HG03108 (cell line): ENCODE results near the gene HNRNPAB.
"Not testable (repeated sequence)": the region's sequence is repeated elsewhere in the genome, so short reads cannot be mapped to it uniquely, and the experiment has no call there.

Experiments used
- ATAC-seq: cut with Tn5 transposase; IDR thresholded peaks from one replicate; pipeline ENCODE4 v1.9.1; 2021; ENCODE audit warnings: moderate library complexity; ENCODE audit not compliant: unreplicated experiment

Gene HNRNPAB

DNA sequence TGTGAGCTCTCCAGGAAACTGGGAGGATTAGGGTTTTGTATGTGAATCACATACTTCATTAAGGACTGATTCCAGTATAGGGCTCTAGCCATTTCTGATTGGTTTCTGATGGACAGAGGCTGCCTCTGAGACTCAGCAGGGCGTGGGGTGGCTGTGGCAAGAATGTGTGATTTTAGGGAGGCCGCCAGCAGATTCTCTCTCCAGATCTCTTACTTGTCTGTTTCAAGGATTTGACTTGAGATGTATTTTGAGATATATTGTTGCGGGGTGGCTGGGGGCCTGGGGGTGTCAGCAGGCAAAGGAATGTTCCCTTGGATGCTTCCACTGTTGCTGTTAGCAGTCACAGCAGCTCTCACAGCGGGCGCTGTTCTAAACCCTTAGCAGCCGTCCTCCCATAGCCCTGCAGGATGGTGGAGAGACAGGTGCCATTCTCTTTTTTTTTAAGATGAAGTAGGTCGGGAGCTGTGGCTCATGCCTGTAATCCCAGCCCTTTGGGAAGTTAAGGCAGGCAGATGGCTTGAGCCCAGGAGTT, 8.0 kb upstream of the HNRNPAB start:
- ATAC-seq: no peak

DNA sequence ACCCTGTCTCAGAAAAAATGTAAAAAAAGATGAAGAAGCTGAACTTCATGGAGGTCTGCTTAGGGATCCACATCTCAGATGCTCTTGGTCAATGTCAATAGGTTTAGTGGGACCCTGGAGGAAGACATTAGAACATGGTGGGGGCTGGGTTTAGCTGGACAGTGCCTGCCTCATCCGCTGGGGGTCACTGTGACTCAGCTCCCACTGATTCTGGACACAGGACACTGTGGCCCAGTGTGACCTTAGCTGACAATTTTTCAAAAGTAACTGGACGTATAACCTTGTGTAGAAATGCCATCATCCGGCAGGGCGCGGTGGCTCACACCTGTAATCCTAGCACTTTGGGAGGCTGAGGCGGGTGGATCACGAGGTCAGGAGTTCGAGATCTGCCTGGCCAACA, 7.3 kb upstream of the HNRNPAB start:
- no peak for ATAC-seq

DNA sequence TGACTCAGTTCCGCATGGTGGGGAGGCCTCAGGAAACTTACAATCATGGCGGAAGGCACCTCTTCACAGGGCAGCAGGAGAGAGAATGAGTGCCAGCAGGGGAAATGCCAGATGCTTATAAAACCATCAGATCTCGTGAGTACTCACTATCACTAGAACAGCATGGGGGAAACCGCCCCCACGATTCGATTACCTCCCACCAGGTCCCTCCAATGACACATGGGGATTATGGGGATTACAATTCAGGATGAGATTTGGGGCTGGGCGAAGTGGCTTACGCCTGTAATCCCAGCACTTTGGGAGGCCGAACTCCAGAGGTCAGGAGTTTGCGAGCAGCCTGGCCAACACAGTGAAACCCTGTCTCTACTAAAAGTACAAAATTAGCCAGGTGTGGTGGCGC, 6.2 kb upstream of the HNRNPAB start:
- not testable (repeated sequence) for ATAC-seq

DNA sequence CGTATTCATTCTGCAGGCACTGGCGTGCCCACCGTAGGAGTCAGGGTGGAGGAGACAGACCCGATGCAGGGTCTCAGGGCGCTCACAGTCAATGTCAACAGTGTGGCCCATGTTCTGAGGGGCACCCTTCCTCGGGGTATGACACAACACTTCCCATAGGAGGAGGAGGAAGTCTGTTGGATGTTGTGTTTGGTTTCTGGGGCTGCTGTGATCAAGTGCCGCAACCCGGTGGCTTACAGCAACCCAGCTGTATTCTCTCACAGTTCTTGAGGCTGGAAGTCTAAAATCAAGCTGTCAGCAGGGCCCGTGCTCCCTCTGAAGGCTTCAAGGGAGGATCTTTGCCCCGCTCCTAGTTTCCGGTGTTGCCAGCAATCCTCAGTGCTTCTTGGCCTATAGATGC, 5.6 kb upstream of the HNRNPAB start:
- ATAC-seq: no peak

DNA sequence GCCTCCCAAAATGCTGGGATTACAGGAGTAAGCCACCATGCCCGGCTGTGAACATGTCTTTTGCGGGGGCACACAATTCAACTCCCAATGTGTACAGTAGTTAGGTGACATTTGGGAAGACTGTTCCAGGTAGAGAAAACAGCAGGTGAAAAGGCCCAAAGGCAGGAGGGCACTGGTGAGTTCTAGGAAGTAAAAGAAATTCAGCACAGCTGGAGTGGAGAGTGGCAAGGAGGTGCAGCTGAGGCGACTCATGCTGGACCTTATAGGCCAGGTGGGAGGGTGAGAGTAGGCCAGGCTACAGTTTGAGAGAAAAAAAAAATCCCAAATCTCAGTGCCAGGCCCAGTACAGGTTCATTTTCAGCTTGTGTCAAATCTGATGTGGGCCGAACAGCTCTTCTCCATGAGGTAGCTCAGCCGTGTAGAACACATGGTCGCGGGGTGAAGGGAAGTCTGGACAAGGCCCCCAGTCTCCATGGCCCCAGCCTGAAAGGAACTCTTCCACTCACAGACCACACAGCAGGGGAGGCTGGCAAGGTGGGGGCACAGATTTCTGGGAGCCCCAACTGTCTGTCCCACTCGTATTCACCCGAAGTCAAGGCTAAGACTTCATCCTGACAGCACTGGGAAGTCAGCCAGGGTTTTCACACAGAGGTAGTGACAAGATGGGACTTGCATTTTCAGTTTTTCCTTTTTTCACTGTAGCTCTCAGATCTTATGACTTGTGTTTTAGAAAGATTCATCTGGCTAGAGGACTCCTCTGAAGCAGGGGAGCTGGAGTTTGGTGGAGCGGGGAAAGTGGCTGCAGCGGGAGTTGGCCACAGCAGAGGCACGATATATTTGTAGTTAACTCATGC, 4.5 kb upstream of the HNRNPAB start:
- ATAC-seq: no peak

DNA sequence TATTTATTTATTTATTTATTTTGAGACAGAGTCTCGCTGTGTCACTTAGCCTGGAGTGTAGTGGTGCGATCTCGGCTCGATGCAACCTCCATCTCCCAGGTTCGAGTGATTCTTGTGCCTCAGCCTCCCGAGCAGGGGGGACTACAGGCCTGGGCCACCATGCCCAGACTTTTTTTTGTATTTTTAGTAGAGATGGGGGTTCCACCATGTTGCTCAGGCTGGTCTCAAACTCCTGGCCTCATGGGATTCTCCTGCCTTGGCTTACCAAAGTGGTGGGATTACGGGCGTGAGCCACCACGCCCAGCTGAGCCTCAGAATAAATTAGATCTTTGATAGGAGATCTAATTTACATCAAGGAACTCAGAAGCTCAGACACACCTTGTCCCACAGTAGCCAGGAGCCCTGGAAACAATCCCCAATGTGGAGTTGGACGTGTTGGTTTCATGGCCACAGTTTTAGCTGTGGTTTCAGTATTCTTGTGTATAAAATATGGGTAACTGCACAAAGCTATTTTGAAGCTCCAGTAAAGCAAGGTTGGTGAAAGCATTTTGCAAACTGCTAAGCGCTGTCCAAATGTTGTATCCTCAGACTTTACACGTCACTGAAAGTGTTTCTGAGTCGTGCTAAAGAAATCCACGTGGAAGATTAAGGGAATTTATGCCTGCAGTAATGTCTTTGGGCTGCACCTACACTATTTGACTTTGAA, 3.0 kb upstream of the HNRNPAB start:
- ATAC-seq: no peak

DNA sequence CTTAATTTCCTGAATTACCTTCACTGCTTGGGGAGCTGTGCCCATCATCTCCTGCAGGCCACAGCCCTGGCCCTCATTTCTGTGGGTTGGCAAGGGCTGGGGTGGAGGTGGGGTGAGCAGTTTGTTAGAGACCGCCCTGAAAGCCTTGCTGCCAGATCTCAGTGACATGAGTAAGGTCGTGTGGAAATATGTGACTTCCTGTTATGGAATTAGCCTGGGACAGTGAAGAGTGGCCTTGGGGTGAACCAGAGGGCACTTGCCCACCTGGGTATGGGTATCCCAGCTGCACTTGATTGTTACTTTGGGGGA, 2.5 kb upstream of the HNRNPAB start:
- no peak for ATAC-seq

DNA sequence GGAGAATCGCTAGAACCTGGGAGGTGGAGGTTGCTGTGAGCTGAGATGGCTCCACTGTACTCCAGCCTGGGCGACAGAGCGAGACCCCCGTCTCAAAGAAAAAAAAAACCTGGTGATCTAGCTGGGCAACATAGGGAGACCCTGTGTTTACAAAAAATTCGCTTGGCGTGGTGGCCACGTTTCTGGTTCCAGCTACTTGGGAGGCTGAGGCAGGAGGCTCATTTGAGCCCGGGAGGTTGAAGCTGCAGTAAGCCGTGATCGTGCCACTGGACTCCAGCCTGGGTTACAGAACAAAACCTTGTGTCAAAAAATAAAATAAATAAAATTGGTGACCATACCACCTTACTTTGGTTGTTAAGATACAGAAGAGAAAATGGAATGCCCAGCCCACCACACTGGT, 1.8 kb upstream of the HNRNPAB start:
- no peak for ATAC-seq

DNA sequence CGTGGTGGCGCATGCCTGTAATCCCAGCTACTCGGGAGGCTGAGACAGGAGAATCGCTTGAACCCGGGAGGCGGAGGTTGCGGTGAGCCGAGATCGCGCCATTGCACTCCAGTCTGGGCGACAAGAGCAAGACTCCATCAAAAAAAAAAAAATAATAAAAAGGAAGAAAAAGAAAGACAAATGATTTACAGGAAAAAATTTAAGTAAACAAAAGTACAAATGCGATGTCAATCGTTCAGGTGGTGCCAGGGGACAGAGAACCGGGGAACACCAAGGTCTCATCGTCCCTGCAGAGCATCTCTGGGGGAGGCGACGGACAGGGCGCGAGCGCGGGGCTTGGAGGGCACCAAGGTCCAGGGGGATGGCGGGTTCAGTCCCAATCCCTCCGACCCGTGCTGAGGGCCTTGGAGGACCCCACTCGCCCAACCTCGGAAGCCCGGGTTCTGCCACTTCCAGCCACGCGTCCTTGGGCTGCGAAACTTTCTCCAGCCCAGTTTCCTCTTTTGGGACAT, 607 bp upstream of the HNRNPAB start:
- ATAC-seq: no peak

DNA sequence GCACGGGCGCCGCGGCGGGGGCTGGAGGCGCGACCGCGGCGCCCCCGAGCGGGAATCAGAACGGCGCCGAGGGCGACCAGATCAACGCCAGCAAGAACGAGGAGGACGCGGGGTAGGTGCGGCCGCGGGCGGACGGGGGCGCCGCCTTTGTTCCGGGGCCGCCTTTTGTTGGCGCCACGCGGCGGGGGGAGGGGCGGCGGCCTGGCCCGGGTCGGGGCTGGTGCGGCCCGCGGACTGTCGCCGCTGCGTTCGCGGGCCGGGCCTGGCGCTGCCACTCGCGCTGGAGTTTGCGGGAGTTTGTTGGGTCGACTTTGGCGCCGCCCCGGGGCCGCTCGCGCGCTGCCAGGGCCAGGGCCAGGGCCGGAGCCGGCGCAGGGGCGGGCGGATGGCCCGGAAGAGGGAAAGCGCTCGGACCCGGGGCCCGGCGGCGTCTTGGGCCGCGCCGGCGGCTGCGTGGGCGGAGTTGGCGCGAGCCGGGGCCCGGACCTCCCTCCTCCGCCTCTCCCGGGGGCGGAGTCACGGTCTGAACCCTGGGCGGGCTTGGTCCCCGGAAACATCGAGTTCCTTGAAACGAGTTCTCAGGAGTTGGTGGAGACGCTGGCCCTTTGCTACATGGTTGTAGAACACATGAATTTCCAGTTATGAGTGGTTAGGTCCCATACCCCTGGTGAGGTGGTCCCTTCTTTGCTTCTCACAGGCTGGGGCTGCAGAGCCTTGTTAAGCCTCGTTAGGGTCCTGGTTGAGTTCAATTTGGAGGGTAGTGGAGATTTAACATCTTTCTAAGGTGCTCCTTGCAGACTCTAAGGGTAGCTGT, 809 bp downstream of the HNRNPAB start:
- peak; percentile 50 for ATAC-seq

DNA sequence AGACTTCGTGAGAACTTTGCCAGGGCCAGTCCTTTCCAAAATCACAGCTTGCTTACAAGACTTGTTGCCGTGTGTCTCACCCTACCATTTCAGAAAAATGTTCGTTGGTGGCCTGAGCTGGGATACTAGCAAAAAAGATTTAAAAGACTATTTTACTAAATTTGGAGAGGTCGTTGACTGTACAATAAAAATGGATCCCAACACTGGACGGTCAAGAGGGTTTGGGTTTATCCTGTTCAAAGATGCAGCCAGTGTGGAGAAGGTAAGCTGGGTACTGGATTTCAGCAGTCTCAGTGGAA, 1.4 kb downstream of the HNRNPAB start:
- ATAC-seq: no peak

DNA sequence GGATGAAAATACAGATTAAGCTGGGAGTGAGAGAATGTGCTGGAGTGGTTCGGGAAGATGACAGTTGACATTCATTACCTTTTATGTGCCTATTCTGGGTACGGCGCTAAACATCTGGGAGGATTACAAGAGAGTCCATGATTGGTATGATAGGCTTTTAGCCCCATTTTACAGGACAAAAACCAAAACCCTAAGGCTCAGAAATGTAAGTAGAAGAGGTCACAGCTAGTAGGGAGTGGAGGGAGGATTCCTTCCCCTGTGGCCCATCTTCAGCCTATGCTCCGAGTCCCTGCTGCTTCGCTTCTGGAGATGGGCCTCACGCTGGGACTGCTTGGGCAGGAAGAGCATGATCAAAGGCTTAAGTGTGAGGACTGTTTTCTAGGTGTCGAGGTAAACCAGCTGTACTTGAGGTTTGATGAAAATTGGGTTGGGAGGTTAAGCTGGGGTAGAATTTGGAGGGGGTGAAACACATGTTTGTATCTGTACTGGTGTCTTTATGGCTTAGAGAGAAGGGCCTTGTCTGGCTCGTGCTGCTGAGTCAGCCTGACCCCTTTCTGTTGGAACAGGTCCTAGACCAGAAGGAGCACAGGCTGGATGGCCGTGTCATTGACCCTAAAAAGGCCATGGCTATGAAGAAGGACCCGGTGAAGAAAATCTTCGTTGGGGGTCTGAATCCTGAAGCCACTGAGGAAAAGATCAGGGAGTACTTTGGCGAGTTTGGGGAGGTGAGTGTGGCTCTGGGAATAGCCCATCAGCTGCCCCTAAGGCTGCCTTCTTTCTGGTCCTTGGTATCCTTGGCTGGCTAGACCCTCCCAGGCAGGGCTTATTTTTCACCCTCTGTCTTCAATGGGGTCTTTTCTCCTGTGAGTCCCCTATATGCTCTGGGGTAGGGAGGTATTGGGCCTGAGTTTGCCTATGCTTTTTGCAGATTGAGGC, 2.1 kb downstream of the HNRNPAB start:
- ATAC-seq: no peak

DNA sequence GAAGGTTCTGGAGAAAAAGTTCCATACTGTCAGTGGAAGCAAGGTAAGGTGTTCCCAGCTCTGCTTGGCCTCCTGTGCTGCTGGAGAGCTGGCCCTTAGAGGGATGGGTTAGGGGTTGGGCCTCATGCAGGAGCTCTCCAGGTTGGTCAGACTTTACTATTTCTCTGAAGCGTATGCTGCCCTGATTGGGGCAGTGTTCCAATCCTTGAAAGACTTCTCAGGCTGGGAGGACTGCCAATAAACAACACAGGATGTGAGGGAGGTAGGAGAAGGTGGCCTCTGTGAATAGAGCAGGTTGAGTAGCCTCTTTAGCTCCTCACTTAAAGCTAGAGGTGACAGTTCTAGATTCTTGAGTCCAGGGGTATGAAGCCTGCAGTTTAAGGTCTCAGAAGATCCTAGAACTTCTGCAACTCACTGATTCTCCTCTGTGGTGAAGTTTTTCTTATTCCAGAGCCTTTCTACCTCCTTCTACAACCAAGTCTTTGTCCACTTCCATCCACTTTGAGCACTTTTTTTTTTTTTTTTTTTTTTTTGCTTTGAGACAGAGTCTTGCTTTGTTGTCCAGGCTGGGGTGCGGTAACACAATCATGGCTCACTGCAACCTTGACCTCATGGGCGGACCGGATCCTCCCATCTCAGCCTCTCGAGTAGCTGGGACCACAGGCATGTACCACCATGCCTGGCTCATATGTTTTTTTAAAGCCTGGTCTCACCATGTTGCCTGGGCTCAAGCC, 3.0 kb downstream of the HNRNPAB start:
- no peak for ATAC-seq

DNA sequence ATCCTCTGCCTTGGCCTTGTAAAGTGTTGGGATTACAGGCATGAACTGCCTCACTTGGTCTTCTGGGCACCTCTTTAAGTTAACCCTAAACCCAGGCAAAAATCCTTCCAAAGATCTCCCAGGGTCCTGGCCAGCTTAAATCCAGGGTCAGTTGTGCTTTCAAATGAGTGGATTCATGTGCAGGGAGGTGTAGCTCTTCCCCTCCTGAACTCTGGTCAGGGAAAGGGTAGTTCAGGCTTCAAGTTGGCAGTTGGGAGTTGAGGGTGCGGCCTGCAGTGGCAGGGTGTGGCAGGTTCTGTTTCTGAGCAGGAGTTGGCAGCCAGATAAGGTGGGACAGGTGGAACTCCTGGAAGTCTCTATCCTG, 3.6 kb downstream of the HNRNPAB start:
- no peak for ATAC-seq

DNA sequence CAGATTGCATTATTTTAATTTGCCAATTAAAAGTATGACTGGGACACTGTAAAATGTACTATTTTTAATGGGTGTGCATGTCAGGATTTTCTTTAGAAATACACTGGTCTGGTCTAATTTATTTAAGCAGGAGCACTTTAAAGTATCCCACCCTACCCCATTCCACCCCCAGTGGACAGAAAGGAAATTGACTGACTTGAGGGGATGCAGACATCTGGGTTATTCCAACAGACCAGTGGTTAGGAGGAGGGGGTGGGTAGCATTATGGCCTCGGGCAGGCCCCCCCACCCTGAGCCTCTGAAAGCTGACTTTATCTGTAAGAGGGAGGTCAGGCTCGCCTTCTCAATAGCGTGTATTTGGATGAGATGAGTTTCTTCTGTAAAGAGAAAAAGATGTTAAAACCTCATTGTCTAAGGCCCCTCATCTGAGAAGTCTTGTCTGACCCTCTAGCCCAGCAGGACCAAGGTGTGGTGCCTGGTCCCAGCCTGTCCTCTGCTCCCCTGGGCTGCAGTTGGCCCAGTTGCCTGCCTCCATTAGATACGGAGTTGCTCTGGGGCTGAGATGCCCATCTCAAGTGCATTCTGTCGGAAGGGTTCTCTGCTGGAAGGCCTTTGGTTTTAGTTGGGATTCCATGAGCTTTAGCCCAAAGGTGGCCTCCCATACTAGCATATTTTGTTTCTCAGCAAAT, 4.4 kb downstream of the HNRNPAB start:
- ATAC-seq: no peak

DNA sequence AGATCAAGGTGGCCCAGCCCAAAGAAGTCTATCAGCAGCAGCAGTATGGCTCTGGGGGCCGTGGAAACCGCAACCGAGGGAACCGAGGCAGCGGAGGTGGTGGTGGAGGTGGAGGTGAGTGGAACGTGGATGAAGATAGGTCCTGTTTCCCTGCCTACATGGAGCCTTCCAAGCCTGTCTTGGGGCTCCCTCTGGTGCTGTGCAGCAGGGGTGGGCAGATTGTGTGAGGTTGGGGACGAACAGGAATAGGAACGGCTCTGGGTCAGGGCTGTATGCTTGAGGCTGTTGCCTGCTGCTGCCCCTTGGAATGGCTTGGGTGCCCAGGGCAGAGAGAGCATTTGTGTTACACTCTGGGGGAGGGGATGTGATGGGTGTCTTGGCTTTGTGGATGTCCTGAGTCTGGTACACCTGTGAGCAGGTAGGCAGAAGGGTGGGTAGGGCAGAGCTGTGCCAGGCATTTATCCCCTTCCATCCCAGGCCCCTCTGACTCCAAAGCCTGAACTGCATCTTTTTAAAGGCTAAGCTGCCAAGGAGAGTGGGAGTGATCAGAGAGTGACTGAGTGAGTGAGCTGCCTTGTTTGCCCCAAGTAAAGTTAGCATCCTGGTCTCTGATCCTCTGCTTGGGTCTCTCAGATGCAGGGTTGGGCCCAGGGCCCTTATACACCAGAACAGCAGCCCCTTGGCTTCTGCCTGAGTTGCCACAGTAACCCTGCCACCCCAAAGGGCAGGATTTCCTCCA, 5.2 kb downstream of the HNRNPAB start:
- no peak for ATAC-seq

DNA sequence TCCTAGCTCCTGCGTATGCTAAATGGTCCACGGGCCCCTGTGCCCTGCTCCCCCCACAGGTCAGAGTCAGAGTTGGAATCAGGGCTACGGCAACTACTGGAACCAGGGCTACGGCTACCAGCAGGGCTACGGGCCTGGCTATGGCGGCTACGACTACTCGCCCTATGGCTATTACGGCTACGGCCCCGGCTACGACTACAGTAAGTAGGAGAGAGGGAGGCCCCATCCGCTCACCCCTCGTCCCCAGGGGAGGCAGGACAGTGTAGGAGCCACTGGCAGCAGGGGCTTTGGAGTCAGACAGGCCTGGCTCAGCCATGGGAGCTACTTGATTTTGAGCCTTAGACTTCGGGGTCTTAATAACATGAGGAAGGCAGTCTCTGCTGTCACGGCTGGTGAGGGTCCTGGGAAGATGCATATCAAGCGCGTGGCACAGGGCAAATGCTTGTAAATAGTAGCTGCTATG, 5.8 kb downstream of the HNRNPAB start:
- ATAC-seq: no peak

DNA sequence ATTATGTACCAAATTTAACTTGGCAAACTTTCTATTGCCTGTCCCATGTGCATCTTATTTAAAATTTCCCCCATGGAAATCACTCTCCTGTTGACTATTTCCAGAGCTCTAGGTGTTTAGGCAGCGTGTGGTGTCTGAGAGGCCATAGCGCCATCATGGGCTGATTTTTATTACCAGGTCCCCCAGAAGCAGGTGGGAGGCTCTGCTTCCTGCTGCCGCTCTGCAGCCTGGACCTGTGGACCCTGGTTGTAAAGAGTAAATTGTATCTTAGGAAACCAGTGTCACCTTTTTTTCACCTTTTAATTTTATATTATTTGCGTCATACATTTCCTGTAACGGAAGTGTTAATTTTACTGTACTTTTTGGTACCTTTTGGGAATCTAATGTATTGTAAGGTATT, 6.4 kb downstream of the HNRNPAB start:
- no peak for ATAC-seq
